ENCODE results near the gene TBX1.
"Not testable (repeated sequence)": the region's sequence is repeated elsewhere in the genome, so short reads cannot be mapped to it uniquely, and the experiment has no call there.

DNA sequence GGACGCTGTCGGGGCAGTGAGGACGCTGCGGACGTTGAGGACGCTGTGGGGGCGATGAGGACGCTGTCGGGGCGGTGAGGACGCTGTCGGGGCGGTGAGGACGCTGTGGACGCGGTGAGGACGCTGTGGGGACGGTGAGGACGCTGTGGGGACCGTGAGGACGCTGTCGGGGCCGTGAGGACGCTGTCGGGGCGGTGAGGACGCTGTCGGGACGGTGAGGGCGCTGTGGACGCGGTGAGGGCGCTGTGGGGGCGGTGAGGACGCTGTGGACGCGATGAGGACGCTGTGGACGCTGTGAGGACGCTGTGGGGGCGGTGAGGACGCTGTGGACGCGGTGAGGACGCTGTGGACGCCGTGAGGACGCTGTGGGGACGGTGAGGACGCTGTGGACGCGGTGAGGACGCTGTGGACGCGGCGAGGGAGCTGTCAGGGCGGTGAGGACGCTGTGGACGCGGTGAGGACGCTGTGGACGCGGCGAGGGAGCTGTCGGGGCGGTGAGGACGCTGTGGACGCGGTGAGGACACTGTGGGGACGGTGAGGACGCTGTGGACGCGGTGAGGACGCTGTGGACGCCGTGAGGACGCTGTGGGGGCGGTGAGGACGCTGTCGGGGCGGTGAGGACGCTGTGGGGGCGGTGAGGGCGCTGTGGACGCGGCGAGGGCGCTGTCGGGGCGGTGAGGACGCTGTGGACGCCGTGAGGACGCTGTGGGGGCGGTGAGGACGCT is 34.4 kb upstream of the TBX1 start:
- not testable (repeated sequence) for TF ChIP-seq EP300, POLR2AphosphoS5 (IDR thresholded peaks at IDR 0.05)
- TF ChIP-seq, protein P1, sequence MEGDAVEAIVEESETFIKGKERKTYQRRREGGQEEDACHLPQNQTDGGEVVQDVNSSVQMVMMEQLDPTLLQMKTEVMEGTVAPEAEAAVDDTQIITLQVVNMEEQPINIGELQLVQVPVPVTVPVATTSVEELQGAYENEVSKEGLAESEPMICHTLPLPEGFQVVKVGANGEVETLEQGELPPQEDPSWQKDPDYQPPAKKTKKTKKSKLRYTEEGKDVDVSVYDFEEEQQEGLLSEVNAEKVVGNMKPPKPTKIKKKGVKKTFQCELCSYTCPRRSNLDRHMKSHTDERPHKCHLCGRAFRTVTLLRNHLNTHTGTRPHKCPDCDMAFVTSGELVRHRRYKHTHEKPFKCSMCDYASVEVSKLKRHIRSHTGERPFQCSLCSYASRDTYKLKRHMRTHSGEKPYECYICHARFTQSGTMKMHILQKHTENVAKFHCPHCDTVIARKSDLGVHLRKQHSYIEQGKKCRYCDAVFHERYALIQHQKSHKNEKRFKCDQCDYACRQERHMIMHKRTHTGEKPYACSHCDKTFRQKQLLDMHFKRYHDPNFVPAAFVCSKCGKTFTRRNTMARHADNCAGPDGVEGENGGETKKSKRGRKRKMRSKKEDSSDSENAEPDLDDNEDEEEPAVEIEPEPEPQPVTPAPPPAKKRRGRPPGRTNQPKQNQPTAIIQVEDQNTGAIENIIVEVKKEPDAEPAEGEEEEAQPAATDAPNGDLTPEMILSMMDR (IDR thresholded peaks at IDR 0.05), result not testable (repeated sequence)
